ENCODE measurements around the gene RBM45.

- TF ChIP-seq FOSL1 (IDR thresholded peaks at IDR 0.05; ENCODE audit: low read depth), result no peak
- TF ChIP-seq POLR2A (IDR thresholded peaks at IDR 0.05; ENCODE audit: borderline replicate concordance, extremely low read depth, insufficient read depth, insufficient read length), result no peak
These were observed 30.2 kb downstream of the RBM45 start for GRCh38 chr2:178142274-178143065.

All from HCT116 (cell line).